NCI-H345 (cell line): ENCODE results near the gene CIBAR2.
"Not testable (repeated sequence)": the region's sequence is repeated elsewhere in the genome, so short reads cannot be mapped to it uniquely, and the experiment has no call there.

Experiments used
- DNase-seq: peaks from one replicate; lab custom pipeline; 2025; lab: John Stamatoyannopoulos, UW

The CIBAR2 gene

DNA sequence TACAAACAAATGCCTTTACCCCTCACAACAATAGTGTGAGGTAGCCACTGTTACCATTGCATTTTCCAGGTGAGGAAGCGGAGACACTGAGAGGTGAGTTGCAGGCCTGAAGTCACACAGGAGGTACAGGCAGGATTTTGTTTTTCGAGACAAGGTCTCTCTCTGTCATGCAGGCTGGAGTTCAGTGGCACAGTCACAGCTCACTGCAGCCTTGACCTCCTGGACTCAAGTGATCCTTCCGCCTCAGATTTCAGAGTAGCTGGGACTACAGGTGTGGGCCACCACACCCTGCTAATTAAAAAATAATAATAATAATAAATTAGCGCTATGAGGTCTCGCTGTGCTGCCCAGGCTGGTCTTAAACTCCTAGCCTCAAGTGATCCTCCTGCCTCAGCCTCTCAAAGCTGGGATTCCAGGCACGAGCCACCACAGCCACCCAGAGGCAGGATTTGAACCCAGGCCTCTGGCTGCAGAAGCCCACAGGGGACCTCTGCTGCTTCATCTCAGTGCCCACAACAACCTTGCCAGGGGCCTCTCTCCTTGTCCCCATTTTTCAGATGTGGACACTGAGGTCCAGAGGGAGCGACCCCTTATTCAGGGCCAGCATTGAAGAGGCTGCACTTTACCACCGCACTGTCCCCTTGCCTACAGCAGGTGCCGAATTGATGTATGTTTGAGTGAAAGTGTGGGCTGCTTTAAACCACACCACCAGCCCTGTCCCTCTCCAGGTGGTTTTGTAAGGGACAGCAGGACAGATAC is 16.0 kb upstream of the CIBAR2 start:
- DNase-seq: no peak

DNA sequence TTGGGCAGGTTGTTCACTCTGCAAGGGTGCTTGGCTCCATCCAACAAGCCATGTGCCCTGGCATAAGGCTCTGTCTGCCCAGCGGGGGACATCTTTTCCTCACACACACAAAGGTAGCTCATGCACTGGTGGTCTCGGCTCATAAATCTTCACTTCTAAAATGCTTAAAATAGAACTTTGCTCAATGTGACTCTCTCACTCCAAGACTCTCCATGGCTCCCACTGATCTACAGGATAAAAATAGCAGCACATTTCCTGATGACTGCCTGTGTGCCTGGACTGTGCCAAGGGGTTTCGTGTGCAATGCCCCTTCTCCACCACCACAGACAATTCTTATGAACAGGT is 15.1 kb upstream of the CIBAR2 start:
- DNase-seq: no peak

DNA sequence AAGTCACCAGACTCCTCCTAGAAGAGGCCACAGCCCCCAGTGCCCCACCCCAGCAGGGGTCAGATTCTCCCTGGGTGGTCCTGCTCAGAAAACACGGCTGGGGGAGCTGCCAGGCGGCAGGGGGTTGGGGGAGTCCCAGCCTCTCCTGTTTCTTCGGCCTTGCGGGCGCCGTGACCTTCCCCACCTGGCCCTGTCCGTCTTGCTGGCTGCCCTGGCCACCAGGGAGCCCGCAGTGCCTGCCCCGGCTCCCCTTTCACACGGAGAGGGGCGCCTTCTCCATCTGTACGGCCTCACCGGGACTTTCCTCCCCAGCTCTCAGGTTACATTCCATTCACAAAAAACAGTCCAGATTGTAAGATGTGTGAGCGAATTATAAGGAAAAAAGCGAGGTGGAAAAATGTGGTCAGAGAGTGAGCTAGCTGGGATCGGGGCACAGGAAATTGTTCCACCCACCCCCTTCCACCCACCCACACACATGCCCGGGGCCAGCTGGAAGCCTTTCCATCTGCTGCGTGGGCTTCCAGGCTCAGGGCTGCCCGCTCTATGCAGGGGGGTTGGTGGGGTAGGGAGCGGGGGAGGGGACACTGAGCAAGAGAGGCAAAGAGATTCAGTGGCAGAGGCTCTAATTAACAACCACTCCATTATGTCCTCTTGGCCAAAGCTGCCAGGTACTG is 14.6 kb upstream of the CIBAR2 start:
- DNase-seq: no peak

DNA sequence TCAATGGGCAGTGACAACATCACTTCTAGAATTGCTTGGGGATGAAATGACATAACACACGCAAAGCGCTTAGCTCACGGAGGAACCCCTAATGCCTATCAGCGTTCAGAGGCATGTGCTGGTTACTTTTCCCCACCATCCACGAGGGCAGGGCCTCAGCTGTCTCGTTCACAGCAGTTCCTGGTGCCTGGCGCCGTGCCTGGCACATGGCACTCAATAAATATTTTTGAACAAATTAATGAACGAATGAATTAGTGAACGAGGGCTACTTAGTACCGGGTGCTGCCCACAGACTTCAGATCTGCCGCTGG is 14.1 kb upstream of the CIBAR2 start:
- DNase-seq: no peak

DNA sequence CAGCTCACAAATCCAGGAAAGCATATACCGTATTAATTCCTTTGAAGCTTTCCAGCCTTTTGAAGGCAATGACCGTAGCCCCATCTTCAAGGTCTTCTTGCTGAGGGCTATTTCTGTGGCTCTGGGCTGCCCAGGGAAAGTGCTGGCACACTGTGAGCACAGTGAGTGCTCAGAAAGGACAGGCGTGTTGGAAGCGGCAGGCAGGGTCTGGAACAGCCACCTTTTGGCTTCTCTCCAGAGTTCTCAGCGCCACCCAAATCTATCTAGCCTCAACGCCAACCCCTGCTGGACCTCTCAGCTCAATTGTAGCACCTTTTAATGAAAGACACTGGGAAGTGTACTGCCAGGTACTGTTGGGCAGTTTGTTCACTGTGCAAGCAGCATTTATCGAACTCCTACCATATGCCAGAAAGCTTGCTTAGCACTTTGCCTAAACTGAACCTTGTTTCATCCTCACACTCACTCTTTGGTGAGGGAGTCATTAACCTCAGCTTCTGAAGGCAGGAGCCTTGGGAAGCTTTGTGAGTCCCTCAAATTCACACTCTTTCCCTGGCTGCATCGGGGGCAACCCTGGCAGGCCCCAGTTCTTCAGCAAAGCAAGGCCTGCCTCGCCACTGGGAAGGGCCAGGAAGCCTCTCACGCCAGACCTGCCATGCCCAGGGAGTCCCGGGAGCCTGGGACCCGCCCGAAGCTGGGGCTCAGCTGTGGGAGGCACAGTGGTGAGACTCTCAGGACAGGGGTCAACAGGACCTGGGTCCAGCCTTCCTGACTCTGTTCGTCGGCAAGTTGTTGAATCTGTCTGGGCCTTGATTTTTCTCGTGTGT is 13.5 kb upstream of the CIBAR2 start:
- DNase-seq: no peak

DNA sequence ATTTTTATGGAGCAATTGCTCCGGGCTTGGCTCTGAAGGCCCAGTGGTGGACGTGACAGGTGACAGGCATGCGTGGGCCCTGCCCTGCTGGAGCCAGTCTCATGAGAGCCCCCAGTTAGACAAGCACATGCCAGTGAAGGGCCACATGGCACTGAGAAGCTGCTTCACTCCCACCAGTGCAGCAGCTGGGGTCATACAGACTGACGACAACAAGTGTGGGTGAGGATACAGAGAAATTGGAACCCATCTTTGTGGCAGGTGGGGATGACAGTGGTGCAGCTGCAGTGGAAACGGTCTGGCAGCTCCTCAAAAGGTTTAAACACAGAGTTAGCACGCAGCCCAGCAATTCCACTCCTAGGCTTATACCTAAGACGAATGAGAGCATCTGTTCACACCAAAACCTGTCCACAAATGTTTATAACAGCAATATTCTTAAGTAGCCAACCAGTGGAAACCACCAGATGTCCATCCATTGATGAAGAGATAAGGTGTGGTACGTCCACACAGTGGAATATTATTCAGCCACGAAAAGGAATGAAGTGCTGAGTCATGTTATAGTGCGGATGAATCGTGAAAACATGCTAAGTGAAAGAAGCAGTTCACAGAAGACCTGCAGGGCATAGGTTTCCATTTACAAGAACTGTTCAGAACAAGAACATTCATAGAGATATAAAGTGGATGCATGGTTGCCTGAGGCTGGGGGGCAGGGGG is 12.5 kb upstream of the CIBAR2 start:
- no peak for DNase-seq

DNA sequence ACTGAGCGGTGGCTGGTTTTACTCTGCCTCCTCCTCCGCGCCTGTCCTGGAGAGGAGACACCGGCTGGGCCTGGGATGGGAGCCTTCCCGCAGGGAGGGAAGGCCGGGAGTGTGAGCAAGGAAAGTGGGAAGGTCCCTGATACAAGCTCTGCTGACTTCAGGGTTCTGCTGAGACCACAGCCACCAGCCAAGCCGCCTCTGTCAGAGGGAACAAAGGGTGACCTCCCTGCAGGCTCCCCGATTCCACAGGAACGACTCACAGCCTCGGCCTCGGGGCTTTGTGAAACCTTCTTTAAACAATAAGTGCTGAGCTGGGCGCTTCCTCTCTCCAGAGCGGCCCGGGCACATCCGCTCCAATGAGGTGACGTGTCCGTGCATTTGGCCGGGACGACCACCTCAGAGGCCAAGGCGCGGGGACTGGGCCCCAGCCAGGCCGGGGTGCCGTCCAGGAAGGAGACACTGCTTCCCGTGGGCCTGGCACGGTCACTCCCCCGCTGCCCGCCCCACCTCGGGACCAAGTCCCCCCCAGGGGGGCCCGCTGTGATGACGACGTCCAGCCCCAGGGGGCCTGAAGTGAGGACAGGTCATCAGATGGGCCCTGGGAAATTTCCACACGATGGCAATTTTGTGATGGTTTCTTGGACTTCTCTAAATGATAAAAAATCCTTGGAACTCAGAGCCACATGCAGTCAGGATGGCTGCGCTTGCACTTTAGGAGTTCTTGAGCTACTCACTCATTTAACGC is 11.8 kb upstream of the CIBAR2 start:
- no peak for DNase-seq

DNA sequence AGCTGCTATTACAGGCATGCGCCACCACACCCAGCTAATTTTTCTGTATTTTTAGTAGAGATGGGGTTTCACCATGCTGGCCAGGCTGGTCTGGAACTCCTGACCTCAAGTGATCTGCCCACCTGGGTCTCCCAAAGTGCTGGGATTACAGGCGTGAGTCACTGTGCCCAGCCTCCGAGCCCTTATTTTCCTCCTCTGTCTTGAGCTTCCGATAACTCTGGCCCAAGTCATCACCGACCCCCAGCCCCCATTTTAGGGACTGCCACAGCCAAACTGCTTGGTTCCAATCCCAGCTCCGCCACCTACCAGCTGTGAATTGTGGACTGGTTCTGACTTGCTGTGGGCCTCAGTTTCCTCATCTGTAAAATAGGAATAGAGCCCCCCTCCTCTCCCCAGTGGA is 11.2 kb upstream of the CIBAR2 start:
- DNase-seq: not testable (repeated sequence)

DNA sequence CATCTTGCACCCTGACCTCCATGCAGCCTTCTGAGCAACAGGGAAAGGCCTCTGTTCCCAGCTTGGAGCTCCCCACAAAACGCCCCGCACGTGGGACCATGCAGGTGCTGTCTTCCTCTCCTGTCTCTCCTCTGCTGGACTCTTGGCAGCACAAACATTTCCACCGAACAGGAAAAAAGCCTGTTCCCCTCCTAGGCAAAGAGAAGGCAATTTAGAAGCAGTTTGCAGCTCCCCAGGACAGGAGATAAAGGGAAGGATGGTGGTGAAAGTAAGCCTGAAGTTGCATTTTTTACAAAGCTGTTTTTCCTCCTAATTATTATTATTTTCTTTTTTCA is 7.7 kb upstream of the CIBAR2 start:
- no peak for DNase-seq

DNA sequence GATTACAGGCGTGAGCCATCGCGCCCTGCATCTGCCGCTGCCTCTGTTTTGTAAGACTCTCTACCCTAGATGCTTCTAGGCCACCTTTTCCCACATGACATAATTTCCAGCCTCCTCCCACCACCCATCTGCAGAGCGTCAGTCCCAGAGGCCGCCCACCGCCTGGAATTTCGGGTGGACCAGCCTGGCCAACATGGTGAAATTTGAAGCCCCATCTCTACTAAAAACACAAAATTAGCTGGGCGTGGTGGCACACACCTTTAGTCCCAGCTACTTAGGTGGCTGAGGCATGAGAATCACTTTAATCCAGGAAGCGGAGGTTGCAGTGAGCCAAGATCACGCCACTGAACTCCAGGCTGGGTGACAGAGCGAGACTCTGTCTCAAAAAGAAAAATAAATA is 5.1 kb upstream of the CIBAR2 start:
- no peak for DNase-seq

DNA sequence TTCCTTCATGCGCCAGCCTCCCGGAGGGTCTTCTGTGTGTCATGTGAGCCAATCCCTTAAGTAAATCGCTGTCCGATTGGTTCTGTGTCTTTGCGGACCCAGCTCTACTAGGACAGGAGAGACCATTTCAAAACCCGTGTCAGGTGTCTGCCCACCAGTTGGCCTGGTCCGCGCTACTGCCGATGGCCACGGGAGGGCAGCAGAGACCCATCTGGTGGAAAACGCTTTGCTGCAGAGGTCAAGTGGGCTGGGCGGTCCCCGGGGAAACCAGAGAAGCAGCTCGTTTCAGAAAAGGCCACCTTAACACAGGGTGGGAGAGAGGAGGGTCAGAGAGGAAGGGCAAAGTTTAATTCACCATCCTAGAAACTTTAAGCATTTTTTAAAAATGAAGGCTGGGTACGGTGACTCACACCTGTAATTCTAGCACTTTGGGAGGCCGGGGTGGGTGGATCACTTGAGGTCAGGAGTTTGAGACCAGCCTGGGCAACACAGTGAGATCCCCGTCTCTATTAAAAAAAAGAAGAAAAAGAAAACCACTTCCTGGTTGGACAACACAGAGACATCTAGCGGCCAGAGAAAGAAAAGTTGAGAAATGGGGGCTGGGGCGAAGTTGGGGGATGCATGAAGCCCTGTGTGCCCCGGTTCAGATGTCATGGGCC is 2.8 kb upstream of the CIBAR2 start:
- peak; percentile 50 for DNase-seq

DNA sequence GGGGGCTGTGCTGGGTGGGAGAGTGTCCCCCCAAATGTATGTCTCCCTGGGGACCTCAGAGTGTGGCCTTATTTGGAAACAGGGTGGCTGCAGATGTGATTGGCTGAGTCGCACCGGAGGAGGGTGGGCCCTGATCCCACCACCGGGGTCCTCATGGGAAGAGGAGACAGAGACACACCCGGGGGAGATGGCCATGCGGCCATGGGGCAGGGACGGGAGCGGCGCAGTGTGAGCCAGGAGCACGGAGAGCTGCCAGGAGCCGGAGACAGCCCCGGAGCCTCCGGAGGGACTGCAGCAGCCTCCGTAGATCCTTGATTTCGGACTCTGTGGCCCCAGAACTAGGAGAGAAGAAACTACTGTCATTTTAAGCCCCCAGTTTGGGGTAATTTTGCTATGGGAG is 1.6 kb upstream of the CIBAR2 start:
- no peak for DNase-seq

DNA sequence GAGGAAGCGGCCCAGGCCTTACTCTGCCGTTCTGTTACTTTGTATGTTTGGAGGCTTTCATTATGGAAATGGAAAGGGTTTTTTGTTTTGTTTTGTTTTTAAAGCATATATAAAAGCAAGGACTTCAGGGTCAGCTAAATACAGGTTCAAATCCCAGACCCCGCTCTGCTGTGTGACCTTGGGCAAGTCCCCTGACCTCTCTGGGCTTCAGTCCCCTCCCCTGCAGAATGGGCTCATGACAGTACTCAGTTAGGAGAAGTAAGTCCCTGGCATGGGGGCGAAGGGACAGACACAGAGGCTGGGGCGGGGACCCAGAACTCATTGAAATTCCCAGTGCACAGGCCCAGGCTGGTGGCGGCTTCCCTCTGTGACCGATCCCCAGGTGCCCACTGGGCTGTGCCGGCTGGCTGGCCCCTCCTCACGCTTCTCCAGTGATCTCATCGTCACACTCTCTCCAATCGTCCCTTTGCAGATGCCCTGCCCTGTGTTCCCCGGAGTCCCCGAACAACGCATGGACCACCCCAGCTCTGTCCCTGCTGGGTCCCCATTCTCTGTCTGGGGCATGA is 979 bp upstream of the CIBAR2 start:
- DNase-seq: no peak

DNA sequence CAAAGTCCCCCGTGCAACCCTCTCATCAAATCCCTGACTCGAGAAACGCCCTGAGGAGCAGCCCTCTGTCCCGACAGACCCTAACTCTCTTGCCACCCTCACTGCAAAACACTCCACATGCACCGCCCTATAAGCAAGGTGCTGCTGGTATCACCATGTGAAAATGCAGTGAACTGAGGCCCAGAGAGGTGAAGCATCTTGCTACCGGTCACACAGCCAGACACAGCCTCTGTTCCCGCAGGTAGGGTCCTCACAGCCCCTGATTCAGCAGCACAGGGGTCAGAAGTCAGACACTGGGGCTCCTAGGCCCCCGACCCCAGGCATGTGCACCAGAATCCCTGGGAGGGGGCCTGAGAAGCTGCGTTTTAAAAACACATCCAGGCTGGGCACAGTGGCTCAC is 1.1 kb downstream of the CIBAR2 start:
- no peak for DNase-seq

DNA sequence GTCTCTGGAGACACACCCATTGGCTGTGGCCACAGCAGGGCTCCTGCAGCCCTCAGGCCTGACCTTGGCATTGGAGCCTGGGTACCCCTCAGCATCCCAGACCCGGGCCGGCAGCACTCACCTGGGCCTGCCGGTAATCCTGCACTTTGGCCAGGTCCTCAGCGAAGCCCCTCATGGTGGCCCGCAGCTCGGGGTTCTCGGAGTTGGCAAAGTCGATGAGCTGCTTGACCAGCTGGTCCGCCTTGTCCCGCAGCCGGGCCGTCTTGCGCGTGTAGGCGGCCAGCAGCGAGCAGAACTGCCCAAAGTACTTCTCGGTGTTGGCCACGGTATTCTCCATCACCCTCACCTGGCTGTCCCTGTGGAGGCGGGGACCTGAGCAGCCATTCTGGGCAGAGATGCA is 2.2 kb downstream of the CIBAR2 start:
- DNase-seq: no peak

DNA sequence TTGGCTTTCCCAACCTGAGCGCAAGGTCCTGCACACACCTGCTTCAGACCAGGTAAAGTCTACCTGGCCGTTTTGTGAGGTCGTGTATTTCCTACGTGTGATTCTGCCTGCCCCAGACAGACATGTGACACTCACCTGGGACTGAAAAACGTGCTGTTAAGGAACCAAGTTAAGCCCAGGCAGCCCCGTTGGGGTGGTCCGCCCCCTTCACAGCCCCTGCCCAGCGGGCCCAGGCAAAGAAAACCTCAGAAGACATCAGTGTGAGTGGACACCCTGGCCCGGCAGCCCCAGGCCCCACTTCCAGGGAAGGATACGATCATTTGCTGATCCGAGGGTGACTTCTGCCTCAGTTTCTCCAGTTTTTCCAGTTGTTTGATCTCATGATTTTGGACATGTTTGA is 4.7 kb downstream of the CIBAR2 start:
- no peak for DNase-seq

DNA sequence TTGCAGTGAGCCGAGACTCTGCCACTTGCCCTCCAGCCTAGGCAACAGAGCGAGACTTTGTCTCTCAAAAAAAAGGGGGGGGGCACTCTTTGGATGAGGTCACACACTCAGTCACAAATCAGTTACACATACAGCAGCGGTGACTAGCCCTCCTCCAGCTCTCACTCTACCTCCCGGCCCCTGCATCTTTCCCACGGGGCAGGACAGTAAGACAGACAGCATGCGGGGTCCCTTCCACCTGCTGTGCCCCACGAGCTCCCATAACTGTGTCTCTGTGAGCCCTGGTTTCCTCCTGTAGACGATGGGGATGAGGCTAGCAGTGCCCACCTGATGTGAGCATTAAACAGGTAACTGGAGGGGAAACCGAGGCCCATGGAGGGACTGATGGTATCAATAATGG is 5.2 kb downstream of the CIBAR2 start:
- DNase-seq: no peak

DNA sequence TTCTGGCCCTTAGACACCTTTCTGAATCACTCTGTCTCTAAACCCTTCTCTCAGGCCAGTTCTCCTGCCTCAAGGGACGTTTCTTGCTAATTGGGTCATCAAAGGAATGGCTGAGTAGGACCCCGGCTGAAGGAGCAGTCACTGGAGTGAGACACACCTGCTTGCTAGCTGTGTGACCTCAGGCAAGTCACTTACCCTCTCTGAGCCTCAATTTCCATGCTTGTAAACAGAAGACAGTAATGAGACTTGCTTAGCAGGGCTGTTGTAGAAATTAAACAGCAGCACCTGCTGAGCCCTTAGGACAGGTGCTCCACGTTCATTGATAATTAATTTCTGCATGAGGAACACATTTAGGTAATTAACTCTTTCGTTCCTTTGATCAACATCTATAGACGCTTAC is 6.8 kb downstream of the CIBAR2 start:
- DNase-seq: no peak

DNA sequence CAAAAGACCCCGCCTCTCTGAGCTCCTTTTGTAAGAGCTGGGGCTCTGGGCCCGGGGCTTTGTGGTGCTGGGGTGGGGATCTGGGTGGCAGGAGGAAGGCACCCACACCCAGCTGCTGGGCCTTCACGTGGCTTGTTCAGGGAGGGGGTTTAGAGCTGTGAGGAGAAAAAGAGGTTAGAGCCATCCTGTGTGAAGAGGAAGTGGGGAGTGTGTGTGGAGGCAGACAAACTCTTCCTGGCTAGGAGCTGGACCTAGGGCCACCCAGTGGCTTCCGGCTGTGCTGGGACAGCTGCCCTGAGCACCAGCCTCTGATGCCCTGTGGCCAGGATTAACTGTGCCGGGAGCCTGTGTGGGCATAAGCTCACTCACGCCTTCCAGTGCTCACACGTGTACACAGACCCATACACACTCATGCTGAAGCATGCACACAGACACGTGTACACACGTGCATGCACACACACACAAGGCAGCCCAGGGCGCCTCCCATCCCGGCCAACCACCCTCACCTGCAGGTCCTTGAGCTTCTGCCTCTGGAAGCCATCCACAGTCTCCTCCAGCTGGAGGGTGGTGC is 7.4 kb downstream of the CIBAR2 start:
- DNase-seq: no peak

DNA sequence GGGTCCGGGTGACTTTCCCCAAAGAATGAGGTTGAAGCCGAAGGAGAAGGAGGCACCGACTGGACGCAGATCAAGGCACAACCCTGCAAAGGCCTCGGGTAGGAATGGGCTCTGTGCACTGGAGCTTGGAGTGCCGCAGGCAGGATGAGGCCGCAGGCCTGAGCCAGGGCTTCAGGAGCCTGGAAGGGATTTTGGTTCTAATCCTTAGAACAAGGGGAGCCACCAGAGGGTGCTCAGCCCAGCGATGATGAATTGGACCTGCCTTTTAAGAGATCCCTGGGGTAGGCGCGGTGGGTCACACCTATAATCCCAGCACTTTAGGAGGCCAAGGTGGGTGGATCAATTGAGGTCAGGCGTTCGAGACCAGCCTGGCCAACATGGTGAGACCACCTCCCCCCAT is 8.1 kb downstream of the CIBAR2 start:
- no peak for DNase-seq
